Sigmoid colon (tissue), 7 donors: ENCODE results near the gene TTC39B. TPM values are rescaled to one million over a fixed set of nuclear protein-coding genes. Genes with fewer than 3 reads are reported as not detected.
"Not testable (repeated sequence)": the region's sequence is repeated elsewhere in the genome, so short reads cannot be mapped to it uniquely, and the experiment has no call there.

Experiments
- DNase-seq: peaks from one replicate; pipeline ENCODE4 v3.0.0-alpha.2; 2019
- H3K27ac ChIP-seq, 4 donors: fragments of 200-600 bp; sonication (generic); one replicate each; pipeline ENCODE4 v1.5.1; 2016 to 2019; ENCODE audit warnings: mild to moderate bottlenecking in 1 of 4
- H3K27me3 ChIP-seq, 3 donors: fragments of 200-600 bp; sonication (generic); one replicate each; pipeline ENCODE4 v1.5.1; 2019; ENCODE audit warnings: mild to moderate bottlenecking in 1 of 3
- H3K36me3 ChIP-seq, 4 donors: fragments of 200-600 bp; sonication (generic); one replicate each; pipeline ENCODE4 v1.5.1; 2016 to 2019
- H3K4me1 ChIP-seq, 4 donors: fragments of 200-600 bp; sonication (generic); one replicate each; pipeline ENCODE4 v1.5.1; 2017 to 2019
- H3K4me3 ChIP-seq, 4 donors: fragments of 200-600 bp; sonication (generic); one replicate each; pipeline ENCODE4 v1.5.1; 2017 to 2019; ENCODE audit warnings: mild to moderate bottlenecking in 2 of 4, moderate library complexity in 1 of 4
- H3K9me3 ChIP-seq, 4 donors: fragments of 200-600 bp in 3 of 4; sonication (generic) in 3 of 4; one replicate each; pipeline versions ENCODE4 v1.5.1 to v1.6.1; 2013 to 2019
- EP300 ChIP-seq, 4 donors: sonication (generic); formaldehyde crosslinking; IDR thresholded peaks; one replicate each; pipeline ENCODE4 v1.6.1; 2017; ENCODE audit warnings: antibody characterized with exemption in 4 of 4
- POLR2A ChIP-seq, 2 donors: fragments of 450-650 bp; IDR thresholded peaks; one replicate each; pipeline ENCODE4 v1.6.1; 2016; ENCODE audit warnings: antibody characterized with exemption in 2 of 2, mild to moderate bottlenecking in 2 of 2, moderate library complexity in 2 of 2
- POLR2AphosphoS5 ChIP-seq, 4 donors: sonication (generic); formaldehyde crosslinking; IDR thresholded peaks; one replicate each; pipeline ENCODE4 v1.6.1; 2017; ENCODE audit warnings: antibody characterized with exemption in 4 of 4
- WGBS, 2 donors: extraction: QIAGEN DNeasy Blood & Tissue Kit; methylation state at CpG; one replicate each; pipeline ENCODE4 v1.1.7; 2013; 5-methylcytosine and 5-hydroxymethylcytosine counted together
- intact Hi-C: fragments of 100-400 bp; cut with DNase I; formaldehyde crosslinking; loops from one replicate; pipeline ENCODE4 v1.15.1; 2023
- polyA plus RNA-seq, 3 donors: library from polyadenylated mRNA; stranded (reverse); fragments of 200-250 nt; gene quantifications; one replicate each; pipeline ENCODE4 v1.2.3, GENCODE V29; 2013
- total RNA-seq, 4 donors: library from RNA; depleted of rRNA; stranded (reverse); fragments of >200 nt; gene quantifications; one replicate each; pipeline ENCODE4 v1.1.0, GENCODE V29; 2016
- TF ChIP-seq, protein P1 (sequence below), 4 experiments: fragments of 450-650 bp in 3 of 4; fragments of 200-600 bp in 1 of 4; IDR thresholded peaks; one replicate each; pipeline ENCODE4 v1.5.1; 2016 to 2019; ENCODE audit warnings: antibody characterized with exemption in 4 of 4, mild to moderate bottlenecking in 3 of 4, moderate library complexity in 2 of 4
- donor health status: healthy with polysubstance abuse.
- donor health status: Bipolar disorder and iron deficiency.
- donor health status: healthy.

Gene TTC39B
- total and polyA plus RNA-seq, 7 donors, result 4.2 to 15.8 (median 9.1) TPM

DNA sequence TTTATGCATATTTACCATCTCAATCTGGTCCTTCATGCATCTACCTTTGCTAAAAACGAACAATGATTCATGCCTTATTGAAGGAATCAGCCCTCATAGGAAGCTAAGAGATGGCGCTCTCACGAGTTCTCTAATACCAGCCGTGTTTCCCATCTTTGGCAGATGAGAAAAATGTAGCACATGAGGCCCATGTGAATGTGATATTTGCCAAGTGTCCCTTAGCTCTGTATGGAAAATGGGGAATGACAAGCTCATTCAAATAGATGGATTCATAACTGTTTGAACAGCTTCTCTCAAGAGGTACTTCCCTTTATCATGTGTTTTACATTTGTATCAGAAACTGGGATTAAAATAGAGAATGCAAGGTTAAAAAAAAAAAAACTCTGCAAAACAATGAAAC, 66.1 kb downstream of the TTC39B start:
- intact Hi-C loops, result no loop called here
- Histone ChIP-seq H3K4me3 (no peak overlapping the region), H3K27me3 (no peaks in the 10 kb centered on the region), H3K27ac (no peak overlapping the region), H3K36me3 (no peaks in the 10 kb centered on the region), H3K9me3 (peaks cover 0 to 4% (median 0%) of the 10 kb centered on the region in 4 donors), H3K4me1 (peaks cover 0 to 21% (median 8%) of the 10 kb centered on the region in 4 donors)
- no peak for TF ChIP-seq EP300 (IDR thresholded peaks at IDR 0.05)
- WGBS, 2 donors, result 95 to 96% methylated on average over 4 of the region's 4 CpGs
- no peak for DNase-seq

DNA sequence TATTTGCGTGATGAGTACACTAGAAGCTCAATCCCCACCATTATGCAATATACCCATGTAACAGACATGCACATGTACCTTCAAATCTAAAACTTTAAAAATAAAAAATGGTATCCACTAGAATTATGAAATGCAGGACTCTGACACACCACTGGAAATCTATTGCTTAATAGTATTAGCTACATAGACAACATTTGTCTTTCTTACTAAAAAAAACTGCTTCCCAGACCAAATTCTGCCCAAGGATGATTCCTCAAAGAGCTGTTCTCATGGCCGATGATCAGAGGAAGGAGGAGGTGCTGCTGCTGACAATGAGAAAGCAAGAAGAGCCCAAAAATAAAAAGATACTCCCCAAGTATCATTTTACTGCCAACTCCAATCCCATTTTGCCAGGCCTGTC, 67.2 kb downstream of the TTC39B start:
- H3K4me1 ChIP-seq, result peaks cover 0 to 21% (median 10%) of the 10 kb centered on the region in 4 donors
- DNase-seq, result no peak
- WGBS, 2 donors, result 94 to 97% methylated on average over 2 of the region's 2 CpGs
- H3K4me3 ChIP-seq, result no peak overlapping the region
- no peaks in the 10 kb centered on the region for H3K36me3 ChIP-seq
- TF ChIP-seq, protein P1, sequence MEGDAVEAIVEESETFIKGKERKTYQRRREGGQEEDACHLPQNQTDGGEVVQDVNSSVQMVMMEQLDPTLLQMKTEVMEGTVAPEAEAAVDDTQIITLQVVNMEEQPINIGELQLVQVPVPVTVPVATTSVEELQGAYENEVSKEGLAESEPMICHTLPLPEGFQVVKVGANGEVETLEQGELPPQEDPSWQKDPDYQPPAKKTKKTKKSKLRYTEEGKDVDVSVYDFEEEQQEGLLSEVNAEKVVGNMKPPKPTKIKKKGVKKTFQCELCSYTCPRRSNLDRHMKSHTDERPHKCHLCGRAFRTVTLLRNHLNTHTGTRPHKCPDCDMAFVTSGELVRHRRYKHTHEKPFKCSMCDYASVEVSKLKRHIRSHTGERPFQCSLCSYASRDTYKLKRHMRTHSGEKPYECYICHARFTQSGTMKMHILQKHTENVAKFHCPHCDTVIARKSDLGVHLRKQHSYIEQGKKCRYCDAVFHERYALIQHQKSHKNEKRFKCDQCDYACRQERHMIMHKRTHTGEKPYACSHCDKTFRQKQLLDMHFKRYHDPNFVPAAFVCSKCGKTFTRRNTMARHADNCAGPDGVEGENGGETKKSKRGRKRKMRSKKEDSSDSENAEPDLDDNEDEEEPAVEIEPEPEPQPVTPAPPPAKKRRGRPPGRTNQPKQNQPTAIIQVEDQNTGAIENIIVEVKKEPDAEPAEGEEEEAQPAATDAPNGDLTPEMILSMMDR (IDR thresholded peaks at IDR 0.05), result no peak
- TF ChIP-seq POLR2A (IDR thresholded peaks at IDR 0.05) (no peak), POLR2AphosphoS5 (IDR thresholded peaks at IDR 0.05) (no peak), EP300 (IDR thresholded peaks at IDR 0.05) (no peak)
- H3K27me3 ChIP-seq, result no peaks in the 10 kb centered on the region
- peak overlapping the region in 2 of 4 donors; percentile 17 to 23 for H3K27ac ChIP-seq
- H3K9me3 ChIP-seq, result peaks cover 0 to 4% (median 0%) of the 10 kb centered on the region in 4 donors
- intact Hi-C loops, result no loop called here

DNA sequence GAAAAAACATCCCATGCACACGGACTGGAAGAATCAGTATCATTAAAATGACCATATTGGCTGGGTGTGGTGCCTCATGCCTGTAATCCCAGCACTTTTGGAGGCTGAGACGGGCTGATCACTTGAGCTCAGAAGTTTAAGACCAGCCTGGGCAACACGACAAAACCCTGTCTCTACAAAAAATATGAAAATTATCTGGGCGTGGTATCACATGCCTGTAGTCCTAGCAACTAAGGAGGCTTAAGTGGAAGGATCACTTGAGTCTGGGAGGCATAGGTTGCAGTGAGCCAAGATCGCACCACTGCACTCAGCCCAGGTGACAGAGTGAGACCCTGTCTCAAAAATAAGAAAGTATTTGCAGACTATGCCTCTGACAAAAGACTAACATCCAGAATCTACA, 68.4 kb downstream of the TTC39B start:
- peaks cover 0 to 4% (median 0%) of the 10 kb centered on the region in 4 donors for H3K9me3 ChIP-seq
- WGBS, 2 donors, result 90 to 91% methylated on average over 5 of the region's 5 CpGs
- peaks cover 0 to 13% (median 5%) of the 10 kb centered on the region in 4 donors for H3K4me1 ChIP-seq
- H3K4me3 ChIP-seq, result no peak overlapping the region
- TF ChIP-seq POLR2A (IDR thresholded peaks at IDR 0.05) (no peak), EP300 (IDR thresholded peaks at IDR 0.05) (no peak), POLR2AphosphoS5 (IDR thresholded peaks at IDR 0.05) (no peak)
- TF ChIP-seq, protein P1 (IDR thresholded peaks at IDR 0.05), result no peak
- H3K27ac ChIP-seq, result no peak overlapping the region
- no peaks in the 10 kb centered on the region for H3K27me3 ChIP-seq
- no peaks in the 10 kb centered on the region for H3K36me3 ChIP-seq
- DNase-seq, result no peak
- intact Hi-C loops, result no loop called here

DNA sequence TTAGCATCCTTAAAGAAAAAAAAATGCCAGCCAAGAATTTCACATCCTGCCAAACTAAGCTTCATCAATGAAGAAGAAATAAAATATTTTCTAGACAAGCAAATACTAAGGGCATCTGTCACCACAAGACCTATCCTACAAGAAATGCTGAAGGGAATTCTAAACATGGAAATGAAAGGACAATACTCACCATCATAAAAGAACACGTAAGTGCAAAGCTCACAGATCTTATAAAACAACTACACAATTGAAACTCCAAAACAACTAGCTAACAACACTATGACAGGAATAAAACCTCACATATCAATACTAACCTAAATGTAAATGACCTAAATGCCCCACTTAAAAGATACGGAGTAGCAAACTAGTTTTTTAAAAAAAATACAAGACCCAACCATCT, 71.4 kb downstream of the TTC39B start:
- H3K27me3 ChIP-seq, result no peaks in the 10 kb centered on the region
- peaks cover 0 to 8% (median 2%) of the 10 kb centered on the region in 4 donors for H3K4me1 ChIP-seq
- H3K36me3 ChIP-seq, result no peaks in the 10 kb centered on the region
- H3K9me3 ChIP-seq, result peaks cover 0 to 4% (median 0%) of the 10 kb centered on the region in 4 donors
- no peak overlapping the region for H3K4me3 ChIP-seq
- no peak for DNase-seq
- WGBS, 2 donors, result 55 to 72% methylated on average over 2 of the region's 2 CpGs
- no peak overlapping the region for H3K27ac ChIP-seq
- TF ChIP-seq POLR2A (IDR thresholded peaks at IDR 0.05), result no peak
- no peak for TF ChIP-seq EP300 (IDR thresholded peaks at IDR 0.05)
- TF ChIP-seq, protein P1 (IDR thresholded peaks at IDR 0.05), result no peak
- TF ChIP-seq POLR2AphosphoS5 (IDR thresholded peaks at IDR 0.05), result no peak
- intact Hi-C loops, result no loop called here

DNA sequence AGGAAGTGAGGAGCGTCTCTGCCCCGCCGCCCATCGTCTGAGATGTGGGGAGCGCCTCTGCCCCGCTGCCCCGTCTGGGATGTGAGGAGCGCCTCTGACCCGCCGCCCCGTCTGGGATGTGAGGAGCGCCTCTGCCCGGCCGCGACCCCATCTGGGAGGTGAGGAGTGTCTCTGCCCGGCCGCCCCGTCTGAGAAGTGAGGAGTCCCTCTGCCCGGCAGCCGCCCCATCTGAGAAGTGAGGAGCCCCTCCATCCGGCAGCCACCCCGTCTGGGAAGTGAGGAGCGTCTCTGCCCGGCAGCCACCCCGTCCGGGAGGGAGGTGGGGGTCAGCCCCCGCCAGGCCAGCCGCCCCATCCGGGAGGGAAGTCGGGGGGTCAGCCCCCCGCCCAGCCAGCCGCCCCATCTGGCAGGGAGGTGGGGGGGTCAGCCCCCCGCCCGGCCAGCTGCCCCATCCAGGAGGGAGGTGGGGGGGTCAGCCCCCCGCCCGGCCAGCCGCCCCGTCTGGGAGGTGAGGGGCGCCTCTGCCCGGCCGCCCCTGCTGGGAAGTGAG, 73.0 kb downstream of the TTC39B start:
- DNase-seq, H3K9me3 ChIP-seq, H3K27ac ChIP-seq, H3K4me1 ChIP-seq, H3K27me3 ChIP-seq, intact Hi-C loops, H3K4me3 ChIP-seq, H3K36me3 ChIP-seq: not testable (repeated sequence)
- 95 to 98% methylated on average over 38 to 41 of the region's 41 CpGs for WGBS, 2 donors

DNA sequence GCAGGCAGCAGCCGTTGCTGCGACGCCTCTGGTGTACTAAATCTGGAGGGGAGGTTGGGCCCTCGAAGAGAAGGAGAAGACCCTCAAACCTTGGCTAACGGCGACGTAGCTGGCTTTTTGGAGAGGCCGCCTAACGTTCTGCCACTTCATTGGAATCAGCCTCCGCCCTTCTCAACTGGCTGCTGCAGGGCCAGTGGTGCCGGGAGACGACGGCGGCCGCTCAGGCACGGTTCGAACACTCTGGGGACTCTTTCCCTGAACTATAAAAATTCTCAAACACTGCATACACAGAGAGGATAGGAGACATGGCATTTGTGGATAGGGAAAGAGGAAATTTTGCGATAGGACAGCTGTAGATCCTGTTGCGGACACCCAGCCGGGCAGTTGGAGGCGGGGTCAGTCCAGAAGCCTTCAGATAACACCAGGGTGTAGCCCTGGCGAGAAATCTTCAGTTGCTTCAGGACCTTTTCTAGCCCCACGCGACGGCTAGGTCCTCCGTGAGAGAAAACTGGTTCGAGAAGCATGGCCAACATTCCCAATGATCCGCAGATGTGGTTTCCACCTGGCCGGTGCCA, 74.2 kb downstream of the TTC39B start:
- H3K9me3 ChIP-seq, H3K4me3 ChIP-seq, intact Hi-C loops, H3K4me1 ChIP-seq, DNase-seq, H3K27ac ChIP-seq, H3K36me3 ChIP-seq, H3K27me3 ChIP-seq: not testable (repeated sequence)
- 97% methylated on average over 29 of the region's 29 CpGs for WGBS, 2 donors
